IPS-NIHi11 (cell line): ENCODE data around the gene DBNDD1.
"Not testable (repeated sequence)": the region's sequence is repeated elsewhere in the genome, so short reads cannot be mapped to it uniquely, and the experiment has no call there.

ENCODE experiments used
- DNase-seq: peaks from one replicate; pipeline ENCODE4 v3.0.0; 2012; ENCODE audit warnings: mixed read lengths, low spot score

DBNDD1 gene

GRCh38 chr16:90011508-90011819 lies 7.8 kb downstream of the DBNDD1 start:
- DNase-seq, result no peak

- no peak for DNase-seq
Measured at GRCh38 chr16:90010676-90011507, 8.4 kb downstream of the DBNDD1 start.

GRCh38 chr16:90009172-90009899 lies 9.9 kb downstream of the DBNDD1 start:
- DNase-seq, result no peak

- DNase-seq, result no peak
Measured at GRCh38 chr16:90008708-90009145, 10.5 kb downstream of the DBNDD1 start.

GRCh38 chr16:90007635-90008234 lies 11.5 kb downstream of the DBNDD1 start:
- DNase-seq, result not testable (repeated sequence)

GRCh38 chr16:90007015-90007414 lies 12.2 kb downstream of the DBNDD1 start:
- DNase-seq, result no peak

- DNase-seq, result no peak
Measured at GRCh38 chr16:90005956-90006663, 13.1 kb downstream of the DBNDD1 start.

GRCh38 chr16:90004577-90004976 lies 14.7 kb downstream of the DBNDD1 start:
- DNase-seq, result no peak

- DNase-seq, result no peak
Measured at GRCh38 chr16:90002759-90003158, 16.5 kb downstream of the DBNDD1 start.

GRCh38 chr16:90001761-90002503 lies 17.3 kb downstream of the DBNDD1 start:
- DNase-seq, result no peak

GRCh38 chr16:90000733-90001427 lies 18.4 kb downstream of the DBNDD1 start:
- DNase-seq, result no peak

- no peak for DNase-seq
Measured at GRCh38 chr16:89999831-90000574, 19.3 kb downstream of the DBNDD1 start.

- DNase-seq, result no peak
Measured at GRCh38 chr16:89996178-89996489, 23.1 kb downstream of the DBNDD1 start.

GRCh38 chr16:89995475-89996177 lies 23.6 kb downstream of the DBNDD1 start:
- DNase-seq, result not testable (repeated sequence)

GRCh38 chr16:89994721-89995474 lies 24.4 kb downstream of the DBNDD1 start:
- DNase-seq, result not testable (repeated sequence)

- no peak for DNase-seq
Measured at GRCh38 chr16:89994389-89994720, 24.9 kb downstream of the DBNDD1 start.

- no peak for DNase-seq
Measured at GRCh38 chr16:89993971-89994370, 25.3 kb downstream of the DBNDD1 start.

GRCh38 chr16:89993377-89993776 lies 25.9 kb downstream of the DBNDD1 start:
- DNase-seq, result no peak

GRCh38 chr16:89990799-89991198 lies 28.5 kb downstream of the DBNDD1 start:
- no peak for DNase-seq
